Measurements from ENCODE around the gene SMG6. TPM values are rescaled to one million over a fixed set of nuclear protein-coding genes. Genes with fewer than 3 reads are reported as not detected.
"Not testable (repeated sequence)": the region's sequence is repeated elsewhere in the genome, so short reads cannot be mapped to it uniquely, and the experiment has no call there.

The SMG6 gene
- total RNA-seq, 1 donor from 2014 or later: 36.7 TPM

- H3K27me3 Mint-ChIP-seq (ENCODE audit: unreplicated experiment): no peaks in the 10 kb centered on the region
- H3K27ac Mint-ChIP-seq (ENCODE audit: unreplicated experiment): no peak overlapping the region
- no peak overlapping the region for H3K4me3 Mint-ChIP-seq (ENCODE audit: unreplicated experiment)
- DNase-seq (ENCODE audit: extremely low spot score, unreplicated experiment): no peak
- peak; percentile 13 for TF ChIP-seq CTCF (IDR thresholded peaks at IDR 0.05)
- peaks cover 14% of the 10 kb centered on the region for H3K36me3 Mint-ChIP-seq (ENCODE audit: unreplicated experiment)
- H3K4me1 Mint-ChIP-seq (ENCODE audit: unreplicated experiment): peaks cover 40% of the 10 kb centered on the region
- no peaks in the 10 kb centered on the region for H3K9me3 Mint-ChIP-seq (ENCODE audit: unreplicated experiment)
Measured at GRCh38 chr17:2170023-2170422, 133.6 kb downstream of the SMG6 start.

- not testable (repeated sequence) for H3K4me1 Mint-ChIP-seq (ENCODE audit: unreplicated experiment); DNase-seq (ENCODE audit: extremely low spot score, unreplicated experiment); H3K4me3 Mint-ChIP-seq (ENCODE audit: unreplicated experiment); H3K27me3 Mint-ChIP-seq (ENCODE audit: unreplicated experiment); H3K27ac Mint-ChIP-seq (ENCODE audit: unreplicated experiment); H3K9me3 Mint-ChIP-seq (ENCODE audit: unreplicated experiment)
- H3K36me3 Mint-ChIP-seq (ENCODE audit: unreplicated experiment): peaks cover 20% of the 10 kb centered on the region
Measured at GRCh38 chr17:2165723-2166122, 137.9 kb downstream of the SMG6 start.

GRCh38 chr17:2158396-2158780 is 145.2 kb downstream of the SMG6 start:
- TF ChIP-seq CTCF (IDR thresholded peaks at IDR 0.05): no peak
- H3K36me3 Mint-ChIP-seq (ENCODE audit: unreplicated experiment): peaks cover 7% of the 10 kb centered on the region
- H3K9me3 Mint-ChIP-seq (ENCODE audit: unreplicated experiment): no peaks in the 10 kb centered on the region
- no peak overlapping the region for H3K27ac Mint-ChIP-seq (ENCODE audit: unreplicated experiment)
- DNase-seq (ENCODE audit: extremely low spot score, unreplicated experiment): no peak
- H3K27me3 Mint-ChIP-seq (ENCODE audit: unreplicated experiment): no peaks in the 10 kb centered on the region
- no peak overlapping the region for H3K4me3 Mint-ChIP-seq (ENCODE audit: unreplicated experiment)
- H3K4me1 Mint-ChIP-seq (ENCODE audit: unreplicated experiment): peaks cover 10% of the 10 kb centered on the region

- no peak overlapping the region for H3K4me3 Mint-ChIP-seq (ENCODE audit: unreplicated experiment)
- H3K4me1 Mint-ChIP-seq (ENCODE audit: unreplicated experiment): peaks cover 10% of the 10 kb centered on the region
- H3K9me3 Mint-ChIP-seq (ENCODE audit: unreplicated experiment): no peaks in the 10 kb centered on the region
- no peaks in the 10 kb centered on the region for H3K27me3 Mint-ChIP-seq (ENCODE audit: unreplicated experiment)
- DNase-seq (ENCODE audit: extremely low spot score, unreplicated experiment): no peak
- TF ChIP-seq CTCF (IDR thresholded peaks at IDR 0.05): no peak
- peaks cover 7% of the 10 kb centered on the region for H3K36me3 Mint-ChIP-seq (ENCODE audit: unreplicated experiment)
- H3K27ac Mint-ChIP-seq (ENCODE audit: unreplicated experiment): no peak overlapping the region
Measured at GRCh38 chr17:2157675-2158395, 145.8 kb downstream of the SMG6 start.

- no peak for TF ChIP-seq CTCF (IDR thresholded peaks at IDR 0.05)
- DNase-seq (ENCODE audit: extremely low spot score, unreplicated experiment): no peak
- H3K27me3 Mint-ChIP-seq (ENCODE audit: unreplicated experiment): no peaks in the 10 kb centered on the region
- no peak overlapping the region for H3K4me3 Mint-ChIP-seq (ENCODE audit: unreplicated experiment)
- H3K36me3 Mint-ChIP-seq (ENCODE audit: unreplicated experiment): peaks cover 9% of the 10 kb centered on the region
- H3K4me1 Mint-ChIP-seq (ENCODE audit: unreplicated experiment): peaks cover 10% of the 10 kb centered on the region
- no peaks in the 10 kb centered on the region for H3K9me3 Mint-ChIP-seq (ENCODE audit: unreplicated experiment)
- no peak overlapping the region for H3K27ac Mint-ChIP-seq (ENCODE audit: unreplicated experiment)
Measured at GRCh38 chr17:2157081-2157480, 146.5 kb downstream of the SMG6 start.
